HG03060 (cell line): ENCODE data around the gene PTPRA.
"Not testable (repeated sequence)": the region's sequence is repeated elsewhere in the genome, so short reads cannot be mapped to it uniquely, and the experiment has no call there.

Experiments used
- ATAC-seq: cut with Tn5 transposase; IDR thresholded peaks from one replicate; pipeline ENCODE4 v1.9.1; 2021; ENCODE audit warnings: low read depth, moderate number of reproducible peaks; ENCODE audit not compliant: unreplicated experiment

Gene PTPRA

DNA sequence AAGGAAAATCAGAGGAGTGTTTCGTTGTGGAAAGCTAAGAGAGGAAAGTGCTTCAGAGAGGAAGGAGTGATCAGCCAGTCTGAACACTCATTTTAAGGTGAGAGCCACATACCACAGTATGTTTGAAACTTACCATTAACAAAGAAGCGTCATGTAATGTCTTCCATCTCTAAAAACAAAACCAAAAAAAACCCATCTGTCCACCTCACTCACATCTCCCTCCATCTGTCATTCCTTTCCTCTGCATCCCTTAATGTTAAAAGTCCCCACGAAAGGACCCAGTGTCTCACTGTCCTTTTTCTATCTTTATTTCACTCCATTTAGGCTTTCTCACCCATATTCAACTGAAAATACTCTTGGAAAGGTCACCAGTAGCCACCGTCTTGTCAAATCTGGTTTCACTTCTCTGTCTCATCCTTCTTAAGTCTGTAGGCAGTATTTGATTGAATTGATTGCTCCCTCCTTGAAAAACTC, 110.8 kb downstream of the PTPRA start:
- no peak for ATAC-seq

DNA sequence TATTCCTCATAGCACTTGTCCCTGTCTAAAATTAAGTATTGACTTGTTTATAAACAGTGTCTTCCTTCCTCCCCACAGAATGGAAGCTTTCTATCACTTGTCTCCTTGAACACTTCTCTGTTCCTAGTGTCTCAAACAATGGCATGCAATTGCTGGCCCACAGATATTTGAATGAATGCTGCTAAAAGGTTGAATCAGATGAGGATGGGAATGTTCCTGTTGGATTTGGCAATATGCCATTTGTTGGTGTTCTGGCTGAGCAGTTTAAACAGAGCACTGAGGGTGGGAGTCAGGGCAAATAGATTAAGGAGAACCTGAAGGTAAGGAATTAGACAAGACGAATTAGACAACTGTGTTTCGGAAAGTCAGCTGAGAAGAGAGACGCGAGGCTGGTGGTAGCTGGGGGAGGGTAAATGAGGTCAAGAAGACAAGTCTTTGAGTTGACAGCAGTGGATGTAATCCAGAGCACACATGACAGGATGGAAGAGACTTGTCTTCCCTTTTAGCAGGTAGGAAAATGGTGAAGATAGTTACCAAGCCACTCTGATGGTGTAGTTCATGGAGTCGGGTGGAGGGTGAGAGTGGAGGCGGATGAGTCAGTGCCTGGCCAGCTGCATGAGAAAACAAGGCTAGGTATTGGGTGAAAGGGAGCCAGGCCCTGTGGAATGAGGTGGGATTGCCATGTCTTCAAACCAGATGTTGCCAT, 111.8 kb downstream of the PTPRA start:
- ATAC-seq = no peak

DNA sequence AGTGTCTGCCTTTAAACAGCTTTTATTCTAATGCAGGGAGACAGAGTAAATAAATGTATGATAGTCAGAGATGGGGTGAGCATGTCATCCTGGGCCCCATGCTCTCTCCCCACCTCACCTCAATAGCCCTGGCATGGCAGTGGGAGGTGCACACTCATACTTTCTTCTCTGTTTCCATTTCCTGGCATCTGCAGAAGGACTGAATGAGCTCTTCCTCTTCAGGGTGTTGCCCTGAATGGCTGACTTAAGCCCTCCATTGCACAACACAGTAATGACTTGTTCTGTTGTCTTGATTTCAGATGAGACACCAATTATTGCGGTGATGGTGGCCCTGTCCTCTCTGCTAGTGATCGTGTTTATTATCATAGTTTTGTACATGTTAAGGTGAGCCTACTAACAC, 113.2 kb downstream of the PTPRA start:
- no peak for ATAC-seq

DNA sequence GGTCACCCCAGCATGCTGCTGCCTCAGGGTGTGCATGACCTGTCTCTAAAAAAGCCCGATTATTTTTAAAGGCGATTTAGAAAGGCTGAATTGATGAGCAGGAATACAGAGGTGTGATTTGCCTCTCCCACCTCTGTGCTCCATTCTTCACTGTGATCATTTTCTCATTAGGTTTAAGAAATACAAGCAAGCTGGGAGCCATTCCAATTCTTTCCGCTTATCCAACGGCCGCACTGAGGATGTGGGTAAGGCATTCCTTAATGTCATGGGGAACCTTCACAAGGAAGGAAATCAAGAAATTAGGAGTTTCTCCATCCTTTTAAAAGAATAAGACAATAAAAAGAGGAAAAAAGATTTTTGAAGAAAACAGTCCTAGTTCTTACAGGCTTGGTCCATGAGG, 114.6 kb downstream of the PTPRA start:
- no peak for ATAC-seq

DNA sequence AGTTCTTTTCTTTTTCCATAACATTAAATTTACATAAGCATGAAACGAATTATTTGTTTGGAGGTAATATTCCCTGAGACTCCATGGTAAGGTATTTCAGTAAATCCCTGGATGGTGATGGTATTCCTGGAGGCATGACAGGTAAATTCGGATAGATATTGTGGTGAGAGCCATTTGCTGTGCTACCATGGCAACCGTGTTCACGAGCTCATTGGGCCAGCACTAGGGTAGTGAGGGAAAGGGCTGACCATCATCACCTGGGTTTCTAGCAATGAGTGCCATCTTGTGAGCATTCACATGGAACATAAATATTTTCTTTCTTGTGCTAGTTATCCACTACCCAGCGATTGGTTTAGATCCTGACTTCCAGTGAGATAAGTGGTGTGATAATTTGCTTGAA, 118.3 kb downstream of the PTPRA start:
- ATAC-seq = no peak

DNA sequence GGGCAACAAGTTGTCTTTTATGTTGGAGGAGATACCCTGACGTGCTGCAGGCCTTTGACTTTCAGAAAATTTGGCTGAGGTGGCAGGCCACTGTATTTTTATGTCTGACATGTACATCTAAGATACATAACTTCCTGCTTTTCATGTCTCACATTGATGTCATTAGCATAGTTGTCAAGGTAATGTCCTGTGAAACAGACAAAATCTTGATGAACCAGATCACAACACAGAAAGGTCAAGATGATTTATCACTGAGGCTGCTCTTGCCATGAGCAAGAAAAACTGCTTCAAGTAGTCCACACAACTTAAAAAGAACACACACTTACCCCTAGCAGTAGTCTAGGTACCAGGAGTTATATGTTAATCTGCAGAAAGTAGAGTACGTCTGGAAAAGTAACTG, 120.0 kb downstream of the PTPRA start:
- no peak for ATAC-seq

DNA sequence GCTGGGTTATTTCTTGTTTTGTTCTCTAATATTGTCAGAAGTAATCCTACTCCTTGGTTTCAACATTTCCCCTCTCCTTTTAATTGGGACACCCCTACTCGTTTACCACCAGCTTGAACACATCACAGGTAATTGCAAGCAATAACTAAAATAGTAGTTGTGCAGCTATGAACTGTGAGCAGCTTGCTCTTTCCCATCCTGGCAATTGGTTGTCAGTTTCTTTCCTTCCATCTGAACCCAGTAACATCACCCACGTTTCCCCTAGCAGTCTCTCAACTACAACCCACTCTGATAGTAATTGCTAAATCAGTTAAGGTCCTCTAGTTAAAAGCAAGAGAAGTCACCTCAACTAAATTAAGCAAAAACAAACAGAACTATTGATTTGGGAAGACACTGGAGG, 122.5 kb downstream of the PTPRA start:
- no peak for ATAC-seq

DNA sequence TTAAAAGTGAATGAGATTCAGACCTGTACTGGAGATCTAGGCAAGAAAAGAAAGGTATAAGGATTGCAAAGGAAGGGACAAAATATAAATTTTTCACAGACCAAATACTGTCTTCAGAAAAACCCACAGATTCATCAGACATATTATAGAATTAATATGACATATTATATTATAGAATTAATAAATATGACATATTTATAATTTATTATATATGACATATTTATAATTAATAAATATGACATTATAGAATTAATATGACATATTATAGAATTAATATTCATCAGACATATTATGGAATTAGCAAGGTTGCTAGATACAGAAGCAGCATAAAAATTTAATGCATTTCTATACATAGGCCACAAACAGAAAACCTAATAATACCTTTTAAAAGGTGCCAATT, 125.4 kb downstream of the PTPRA start:
- no peak for ATAC-seq

DNA sequence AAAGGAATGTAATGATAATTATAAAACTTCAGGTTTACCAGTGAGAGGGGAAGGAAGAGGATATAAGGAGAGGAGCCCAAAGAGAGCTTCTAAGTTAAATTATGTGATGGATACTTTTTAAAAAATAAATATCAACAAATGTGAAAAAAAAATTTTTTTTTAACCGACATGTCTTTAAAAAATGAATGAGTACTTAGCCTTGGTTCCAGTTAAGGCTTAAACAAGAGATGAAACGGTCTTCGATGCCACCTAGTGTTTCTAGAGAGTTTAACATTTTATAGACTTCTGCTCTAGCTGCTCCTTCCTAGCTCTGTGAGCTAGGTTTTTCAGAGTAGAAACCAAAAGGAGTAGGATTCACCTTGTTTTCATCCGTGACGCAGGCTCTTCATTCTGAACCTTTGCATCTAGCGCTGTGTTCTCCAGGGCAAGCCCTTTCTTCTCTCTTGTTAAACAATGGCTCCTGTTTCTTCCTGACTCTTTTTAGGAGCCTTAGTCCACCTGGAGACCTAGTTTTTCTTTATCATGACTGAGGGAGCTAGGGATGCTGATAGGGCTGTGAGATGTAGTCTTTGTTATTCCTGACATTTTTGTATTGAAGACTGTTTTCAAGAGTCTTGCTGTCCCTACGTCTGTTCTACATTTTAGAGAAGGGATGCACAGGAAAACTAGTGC, 127.7 kb downstream of the PTPRA start:
- ATAC-seq = no peak

DNA sequence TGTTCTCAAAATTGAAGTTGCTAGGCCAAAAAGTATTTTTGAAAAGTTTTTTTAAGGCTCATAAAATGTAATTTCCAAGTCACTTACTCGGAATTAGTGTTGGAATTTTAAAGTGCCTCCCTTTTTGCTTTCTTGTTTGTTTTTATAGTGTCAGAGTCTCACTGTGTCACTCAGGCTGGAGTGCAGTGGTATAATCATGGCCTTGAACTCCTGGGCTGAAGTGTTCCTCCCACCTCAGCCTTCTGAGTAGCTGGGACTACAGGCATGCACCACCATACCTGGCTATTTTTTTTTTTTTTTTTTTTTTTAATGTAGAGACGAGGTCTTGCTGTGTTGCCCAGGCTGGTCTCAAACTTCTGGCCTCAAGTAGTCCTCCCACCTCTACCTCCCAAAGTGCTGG, 130.1 kb downstream of the PTPRA start:
- no peak for ATAC-seq

DNA sequence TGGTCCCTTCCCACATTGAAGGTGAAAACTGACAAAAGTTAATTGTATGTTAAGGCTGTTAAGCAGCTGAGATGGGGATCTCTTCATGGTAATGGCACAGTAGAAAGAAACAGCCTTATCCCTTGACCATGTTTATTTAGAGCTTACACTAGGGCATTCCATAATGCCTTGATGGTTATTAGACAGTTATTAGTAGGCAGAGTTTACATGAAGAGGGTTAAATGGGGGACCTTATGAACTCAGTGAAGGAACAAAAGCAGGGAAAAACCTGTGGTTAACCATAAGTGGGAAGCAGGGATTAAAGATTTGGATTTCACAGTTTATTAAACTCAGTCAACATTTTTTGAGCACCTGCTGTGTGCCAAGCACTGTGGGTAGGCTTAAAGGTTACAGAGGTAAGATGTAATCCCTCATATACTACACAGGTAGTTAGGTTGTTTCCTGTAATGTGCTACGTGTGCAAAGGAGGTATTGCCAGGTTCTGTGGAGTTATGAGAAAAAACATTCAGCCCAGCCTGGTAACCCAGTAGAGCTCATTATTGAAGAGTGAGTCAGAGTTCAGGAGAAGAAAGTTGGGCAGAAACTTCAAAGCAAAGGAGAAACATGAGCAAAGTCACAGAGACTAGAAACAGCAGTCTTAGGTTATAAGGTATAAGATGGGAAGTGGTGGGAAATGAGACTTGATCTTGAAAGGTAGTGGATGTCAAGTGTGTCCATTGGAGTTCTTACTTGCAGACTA, 137.9 kb downstream of the PTPRA start:
- ATAC-seq = no peak

DNA sequence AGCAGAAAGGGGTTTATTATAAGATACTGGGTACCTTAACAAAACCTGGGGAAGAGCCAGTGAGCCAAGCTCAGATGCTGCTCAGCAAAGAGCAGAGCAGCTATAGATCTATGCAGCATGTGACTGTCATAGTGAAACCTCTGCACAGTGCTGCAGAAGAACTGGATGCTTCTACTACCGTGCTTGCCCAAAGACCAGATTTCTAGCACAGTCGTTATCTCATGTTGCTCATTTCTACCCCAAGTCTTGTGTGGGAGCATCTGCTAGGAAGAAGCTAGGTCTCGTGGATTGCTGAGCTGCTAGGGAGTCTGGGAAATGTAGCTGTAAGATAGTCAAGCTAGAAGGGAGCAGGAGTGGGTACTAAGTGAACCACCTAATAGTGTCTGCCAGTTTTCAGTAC, 138.5 kb downstream of the PTPRA start:
- no peak for ATAC-seq

DNA sequence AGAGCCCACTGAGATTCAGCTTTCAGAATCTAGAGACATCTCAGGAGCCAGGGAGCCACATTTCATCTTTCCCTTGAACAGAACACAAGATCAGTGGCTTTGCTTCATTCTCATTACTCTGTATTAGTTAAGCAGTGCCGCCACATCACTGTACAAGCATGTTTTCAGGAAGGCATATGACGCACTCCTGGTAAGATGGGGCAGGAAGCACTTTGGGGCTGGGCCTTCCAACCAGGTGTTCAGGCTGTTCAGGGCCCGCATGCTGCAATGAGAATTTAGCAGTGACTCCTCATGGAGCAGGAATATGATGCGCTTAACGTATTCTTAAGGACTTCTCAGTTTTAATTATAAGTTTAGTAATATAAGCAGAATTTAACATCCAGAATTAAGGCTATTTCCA, 140.5 kb downstream of the PTPRA start:
- ATAC-seq = no peak

DNA sequence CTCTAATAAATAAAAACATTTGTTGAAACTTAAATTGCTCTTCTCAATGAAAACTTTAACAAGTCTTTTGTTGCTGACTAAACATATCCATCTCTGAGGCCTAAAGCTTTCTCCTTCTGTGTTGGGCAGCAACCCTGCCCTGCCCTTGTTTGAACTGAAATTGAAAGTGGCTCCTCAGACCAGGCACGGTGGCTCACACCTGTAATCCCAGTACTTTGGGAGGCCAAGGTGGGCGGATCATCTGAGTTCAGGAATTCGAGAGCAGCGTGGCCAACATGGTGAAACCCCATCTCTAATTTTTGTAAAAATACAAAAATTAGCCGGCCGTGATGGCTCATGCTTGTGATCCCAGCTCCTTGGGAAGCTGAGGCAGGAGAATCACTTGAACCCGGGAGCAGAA, 140.9 kb downstream of the PTPRA start:
- ATAC-seq = no peak

DNA sequence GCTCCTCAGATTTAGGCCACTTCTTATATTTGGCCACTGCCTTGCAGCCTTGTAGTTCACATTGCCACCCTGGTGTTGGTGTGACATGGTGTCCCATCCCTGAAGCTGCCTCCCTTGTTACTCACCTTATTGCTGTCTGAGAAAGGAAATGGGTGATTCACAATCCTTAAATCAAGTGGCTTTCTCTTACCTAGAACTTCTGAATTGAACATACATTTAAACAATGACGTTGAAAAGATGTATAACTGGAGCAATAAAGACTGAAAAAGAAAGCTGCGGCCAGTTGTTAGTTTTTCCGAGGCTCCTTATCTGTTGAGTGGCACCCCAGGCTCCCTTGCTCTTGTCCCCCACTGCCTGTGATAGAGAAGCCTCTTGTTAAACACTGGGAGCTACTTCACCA, 141.4 kb downstream of the PTPRA start:
- ATAC-seq = no peak

DNA sequence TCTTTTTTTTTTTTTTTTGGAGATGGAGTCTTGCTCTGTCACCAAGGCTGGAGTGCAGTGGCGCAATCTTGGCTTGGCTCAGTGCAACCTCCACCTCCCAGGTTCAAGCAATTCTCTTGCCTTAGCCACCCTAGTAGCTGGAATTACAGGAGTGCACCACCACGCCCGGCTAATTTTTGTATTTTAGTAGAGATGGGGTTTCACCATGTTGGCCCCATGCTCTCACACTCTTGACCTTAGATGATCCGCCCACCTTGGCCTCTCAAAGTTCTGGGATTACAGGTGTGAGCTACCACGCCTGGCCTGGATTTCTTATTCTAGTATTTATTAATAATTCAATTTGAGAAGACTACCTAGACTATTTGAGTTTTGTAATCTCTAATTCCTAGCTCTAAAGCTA, 142.0 kb downstream of the PTPRA start:
- not testable (repeated sequence) for ATAC-seq

DNA sequence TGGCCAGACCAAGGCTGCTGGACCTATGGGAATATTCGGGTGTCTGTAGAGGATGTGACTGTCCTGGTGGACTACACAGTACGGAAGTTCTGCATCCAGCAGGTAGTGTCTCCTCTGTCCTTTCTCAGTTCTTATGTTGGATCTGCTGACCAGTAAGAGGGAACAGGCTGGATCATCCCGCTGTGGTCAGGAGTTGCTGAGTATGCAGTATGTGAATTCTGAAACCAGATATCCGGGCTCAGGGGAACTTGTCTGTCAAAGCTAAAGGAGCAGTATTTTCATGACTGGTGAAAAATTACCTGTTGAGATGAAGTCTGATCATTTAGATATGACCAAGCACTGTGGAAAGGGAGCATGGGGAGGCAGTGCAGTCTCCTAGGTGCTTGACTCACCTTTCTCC, 148.0 kb downstream of the PTPRA start:
- ATAC-seq = no peak

DNA sequence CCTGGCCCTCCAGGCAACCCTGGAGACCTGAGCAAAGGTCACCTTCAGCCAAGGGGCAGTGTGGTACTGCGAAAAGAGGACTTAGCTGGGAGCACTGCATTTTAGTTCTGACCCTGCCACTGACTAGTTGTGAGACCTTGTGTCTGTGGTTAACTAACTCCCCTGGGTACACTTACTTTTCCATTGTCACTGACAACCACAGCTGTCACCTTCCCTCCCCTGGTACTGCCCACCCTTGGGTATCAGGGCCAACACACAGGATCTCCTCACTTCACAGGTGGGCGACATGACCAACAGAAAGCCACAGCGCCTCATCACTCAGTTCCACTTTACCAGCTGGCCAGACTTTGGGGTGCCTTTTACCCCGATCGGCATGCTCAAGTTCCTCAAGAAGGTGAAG, 148.5 kb downstream of the PTPRA start:
- no peak for ATAC-seq

DNA sequence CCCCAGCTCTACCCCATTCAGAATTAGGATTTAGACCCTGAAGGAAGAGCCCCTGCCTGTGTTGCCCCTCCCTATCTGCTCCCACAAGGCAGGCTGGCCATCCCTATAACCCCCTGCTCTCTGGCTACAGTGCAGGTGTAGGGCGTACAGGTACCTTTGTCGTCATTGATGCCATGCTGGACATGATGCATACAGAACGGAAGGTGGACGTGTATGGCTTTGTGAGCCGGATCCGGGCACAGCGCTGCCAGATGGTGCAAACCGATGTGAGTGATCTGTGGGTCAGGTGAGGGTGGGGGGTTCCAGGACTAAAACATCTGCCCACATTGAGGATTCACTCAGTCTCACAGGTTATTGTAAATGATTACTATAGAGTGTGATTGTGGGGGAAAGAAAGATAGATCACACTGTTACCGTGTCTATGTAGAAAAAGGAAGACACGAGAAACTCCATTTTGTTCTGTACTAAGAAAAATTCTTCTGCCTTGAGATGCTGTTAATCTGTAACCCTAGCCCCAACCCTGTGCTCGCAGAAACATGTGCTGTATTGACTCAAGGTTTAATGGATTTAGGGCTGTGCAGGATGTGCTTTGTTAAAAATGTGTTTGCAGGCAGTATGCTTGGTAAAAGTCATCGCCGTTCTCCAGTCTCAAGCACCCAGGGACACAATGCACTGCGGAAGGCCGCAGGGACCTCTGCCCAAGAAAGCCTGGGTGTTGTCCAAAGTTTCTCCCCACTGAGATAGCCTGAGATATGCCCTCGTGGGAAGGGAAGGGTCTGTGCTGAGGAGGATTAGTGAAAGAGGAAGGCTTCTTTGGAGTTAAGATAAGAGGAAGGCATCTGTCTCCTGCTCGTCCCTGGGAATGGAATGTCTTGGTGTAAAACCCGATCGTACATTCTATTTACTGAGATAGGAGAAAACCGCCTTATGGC, 149.5 kb downstream of the PTPRA start:
- not testable (repeated sequence) for ATAC-seq

DNA sequence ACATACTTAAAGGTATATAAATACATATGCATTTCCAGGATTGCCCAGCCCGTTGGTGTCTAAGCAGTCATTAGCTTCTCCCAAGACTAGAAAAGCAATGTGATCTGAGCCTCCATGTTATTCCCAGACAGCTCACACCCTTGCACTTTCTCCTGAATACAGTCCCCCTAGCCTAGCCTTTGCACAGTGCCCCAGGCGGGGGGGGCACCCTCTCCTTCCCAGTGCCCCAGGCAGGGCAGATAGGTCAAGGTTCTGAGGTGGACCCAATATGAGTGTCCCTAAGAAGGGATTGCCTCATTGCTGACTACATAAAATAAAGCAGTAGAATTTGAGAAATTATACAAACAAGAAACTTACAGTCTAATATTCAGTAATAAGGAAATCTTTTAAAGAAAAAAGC, 154.7 kb downstream of the PTPRA start:
- no peak for ATAC-seq
